ENCODE results near the gene OSTC.

OSTC gene

DNA sequence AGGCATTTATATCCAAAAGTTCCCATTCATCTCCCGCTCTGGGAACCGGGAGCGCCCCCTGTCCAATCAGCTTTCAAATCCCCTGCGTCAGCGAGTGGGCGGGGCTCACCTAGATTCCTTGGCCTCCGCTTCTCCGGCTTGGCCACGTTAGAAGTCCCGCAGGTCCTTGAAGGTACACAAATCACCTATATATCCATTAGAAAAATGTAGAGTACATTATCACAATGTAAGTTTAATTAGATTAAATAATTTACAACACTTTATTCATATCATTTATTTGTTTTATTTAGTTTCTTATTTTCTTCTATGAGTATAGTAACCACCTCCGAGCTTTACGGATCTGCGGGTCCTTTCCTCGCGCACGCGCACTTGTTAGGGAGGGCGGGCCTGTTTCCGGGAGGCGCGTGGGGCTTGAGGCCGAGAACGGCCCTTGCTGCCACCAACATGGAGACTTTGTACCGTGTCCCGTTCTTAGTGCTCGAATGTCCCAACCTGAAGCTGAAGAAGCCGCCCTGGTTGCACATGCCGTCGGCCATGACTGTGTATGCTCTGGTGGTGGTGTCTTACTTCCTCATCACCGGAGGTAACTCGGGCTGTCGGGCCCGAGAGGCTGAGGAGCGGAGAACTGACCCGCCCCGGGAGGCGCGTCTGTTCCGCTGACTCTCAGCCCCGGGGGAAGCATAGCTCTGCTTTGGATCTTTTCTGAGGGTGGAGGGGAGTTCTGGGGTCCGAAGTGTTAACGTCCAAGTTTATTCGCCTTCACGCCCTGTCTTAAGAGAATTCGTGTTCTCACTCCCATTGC is at the start of gene OSTC:
Gene OSTC (plus strand): TSS at position 388 of the 802 bp plus-strand sequence. CDS start 57 bp downstream, at position 445.
- peak; percentile 88 to 89 for DNase-seq (ENCODE audit: low read depth in 2 of 2)

DNA sequence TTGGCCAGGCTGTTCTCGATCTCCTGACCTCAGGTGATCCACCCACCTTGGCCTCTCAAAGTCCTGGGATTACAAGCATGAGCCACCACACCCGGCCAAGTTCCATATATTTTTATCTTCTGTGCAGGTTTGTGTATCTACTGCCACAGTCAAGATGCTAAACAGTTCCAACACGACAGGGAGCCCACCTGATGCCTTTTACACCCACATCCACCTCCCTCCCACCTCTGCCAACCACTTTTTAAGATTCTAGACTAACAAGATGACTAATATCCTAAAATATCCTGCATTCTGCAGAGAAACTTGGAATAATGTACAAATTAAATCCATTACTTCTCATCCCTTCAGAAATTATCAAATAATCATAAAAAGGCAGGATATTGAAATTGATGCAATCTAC is 49.3 kb upstream of the OSTC start:
- no peak for DNase-seq (ENCODE audit: low read depth in 2 of 2)

GRCh38 chr4:108601532-108601931 is 48.9 kb upstream of the OSTC start:
- DNase-seq (ENCODE audit: low read depth in 2 of 2) = no peak

- DNase-seq (ENCODE audit: low read depth in 2 of 2) = no peak
Observed at GRCh38 chr4:108602163-108602562, 48.2 kb upstream of the OSTC start.

GRCh38 chr4:108607079-108607815 is 43.2 kb upstream of the OSTC start:
- no peak for DNase-seq (ENCODE audit: low read depth in 2 of 2)

GRCh38 chr4:108611365-108611764 is 39.0 kb upstream of the OSTC start:
- DNase-seq (ENCODE audit: low read depth in 2 of 2) = no peak

DNA sequence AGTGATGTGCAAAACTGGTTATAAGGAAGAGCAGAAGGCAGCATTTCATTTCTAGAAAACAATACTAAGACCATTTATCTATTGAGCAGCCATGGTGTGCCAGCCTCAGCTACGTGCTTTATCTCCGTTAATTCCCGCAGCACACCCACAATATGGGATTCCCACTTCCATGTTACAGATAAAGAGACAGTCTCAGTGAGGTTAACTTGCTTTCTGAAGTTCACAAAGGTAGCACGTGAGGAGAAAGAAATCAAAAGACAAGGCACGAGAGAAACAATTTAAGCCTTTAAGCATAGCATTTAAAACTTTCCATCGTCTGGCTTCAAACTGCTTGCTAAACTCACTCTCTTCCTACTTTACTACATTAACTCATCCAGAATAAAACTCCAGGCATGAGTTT is 38.0 kb upstream of the OSTC start:
- no peak for DNase-seq (ENCODE audit: low read depth in 2 of 2)

- peak in 1 of 2 donors; percentile 18 for DNase-seq (ENCODE audit: low read depth in 2 of 2)
Observed at GRCh38 chr4:108619372-108620100, 30.9 kb upstream of the OSTC start.

DNA sequence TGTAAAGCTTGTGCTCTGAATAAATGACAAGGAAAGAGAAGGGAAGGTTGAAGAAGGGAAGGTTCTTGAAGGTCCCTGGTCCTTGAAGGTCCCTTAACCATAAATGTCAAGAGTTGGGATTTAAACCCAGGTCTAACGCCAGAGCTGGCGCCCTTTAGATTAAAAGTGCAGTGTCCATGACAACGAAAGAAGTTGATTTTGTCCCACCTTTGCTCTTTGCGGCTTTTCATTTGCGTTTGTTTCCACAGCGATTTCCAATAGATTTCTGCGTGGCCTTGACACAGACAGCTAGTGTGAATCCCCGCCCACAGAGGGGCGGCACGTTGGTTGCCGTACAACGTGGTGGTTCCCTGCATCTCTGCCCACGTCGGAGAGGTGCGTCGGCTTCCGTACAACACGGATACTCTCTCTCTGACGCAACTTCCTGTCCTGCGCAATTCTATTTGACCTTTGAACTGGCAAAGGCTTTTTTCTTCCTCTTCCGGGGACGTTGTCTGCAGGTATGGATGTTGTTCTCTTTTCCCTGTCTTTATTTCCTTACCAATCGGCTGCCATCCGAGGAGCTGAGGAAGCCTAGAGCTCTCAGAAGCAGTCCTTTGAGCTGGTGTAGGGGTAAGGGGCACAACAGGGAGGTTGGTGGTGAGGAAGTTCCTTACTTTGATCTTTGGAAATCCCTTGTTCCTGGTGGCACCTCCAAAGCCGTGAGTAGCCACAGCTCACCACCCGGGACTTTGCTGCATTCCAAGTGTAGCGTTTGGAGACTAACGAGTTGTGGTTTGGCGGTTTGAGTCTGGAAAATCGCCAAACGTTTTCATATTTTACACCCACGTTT is 30.1 kb upstream of the OSTC start, which contains the start of gene RPL34:
Gene RPL34 (plus strand): TSS at position 476 of the 832 bp plus-strand sequence. CDS start 1,384 bp downstream, outside the sequence.
- peak; percentile 91 to 95 for DNase-seq (ENCODE audit: low read depth in 2 of 2)

GRCh38 chr4:108620933-108621905 is 29.2 kb upstream of the OSTC start:
- no peak for DNase-seq (ENCODE audit: low read depth in 2 of 2)

- no peak for DNase-seq (ENCODE audit: low read depth in 2 of 2)
Observed at GRCh38 chr4:108622022-108622421, 28.4 kb upstream of the OSTC start.

DNA sequence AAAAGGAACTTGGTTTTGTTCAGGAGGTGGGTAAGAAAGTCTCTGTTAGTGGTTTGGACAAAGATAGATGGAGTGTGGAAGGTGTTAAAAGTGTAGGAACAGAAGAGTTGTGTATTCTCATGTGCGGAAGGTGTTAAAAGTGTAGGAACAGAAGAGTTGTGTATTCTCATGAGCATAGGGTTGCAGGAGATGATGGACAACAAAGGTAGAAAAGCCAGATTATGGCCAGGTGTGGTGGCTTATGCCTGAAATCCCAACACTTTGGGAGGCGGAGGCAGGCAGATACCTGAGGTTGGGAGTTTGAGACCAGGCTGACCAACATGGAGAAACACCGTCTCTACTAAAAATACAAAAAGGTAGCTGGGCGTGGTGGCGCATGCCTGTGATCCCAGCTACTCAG is 27.6 kb upstream of the OSTC start:
- no peak for DNase-seq (ENCODE audit: low read depth in 2 of 2)

DNA sequence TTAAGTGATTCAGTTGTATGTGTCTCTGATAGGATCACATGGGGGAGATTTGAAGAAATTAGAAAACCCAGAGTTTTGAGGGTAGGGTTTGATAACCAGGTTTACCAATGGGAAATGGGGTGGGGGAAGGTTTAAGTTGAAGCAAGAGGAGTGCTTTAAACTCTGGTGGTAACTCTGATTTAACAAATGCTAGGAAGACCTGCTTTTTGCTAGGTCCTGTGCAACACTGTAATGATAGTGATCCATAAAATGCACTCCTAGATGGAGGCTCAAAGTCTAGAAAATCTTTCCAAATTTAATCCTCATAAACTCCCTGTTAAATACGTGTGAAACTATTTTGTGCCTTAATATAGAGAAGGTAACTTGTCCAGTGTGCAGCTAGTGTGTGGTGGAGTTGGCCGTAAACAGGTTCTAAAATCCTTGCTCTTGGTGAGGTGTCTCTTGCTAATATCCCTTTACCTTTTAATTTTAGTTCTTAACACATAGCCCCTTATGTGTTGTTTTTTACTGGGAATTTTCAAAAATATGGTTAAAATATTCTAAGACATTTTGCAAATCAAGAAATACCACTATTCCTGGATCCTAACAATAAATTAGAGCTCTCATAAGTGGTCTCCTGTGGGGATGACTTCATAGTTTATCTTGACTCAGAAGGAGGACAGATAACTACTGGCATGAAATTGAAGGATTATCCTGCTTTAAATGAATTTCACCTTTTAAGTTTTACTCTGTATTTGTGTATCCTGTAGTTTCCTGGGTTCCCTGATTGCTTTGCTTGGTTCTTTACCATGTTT is 25.9 kb upstream of the OSTC start:
- DNase-seq (ENCODE audit: low read depth in 2 of 2) = no peak

- no peak for DNase-seq (ENCODE audit: low read depth in 2 of 2)
Observed at GRCh38 chr4:108626056-108626455, 24.3 kb upstream of the OSTC start.

DNA sequence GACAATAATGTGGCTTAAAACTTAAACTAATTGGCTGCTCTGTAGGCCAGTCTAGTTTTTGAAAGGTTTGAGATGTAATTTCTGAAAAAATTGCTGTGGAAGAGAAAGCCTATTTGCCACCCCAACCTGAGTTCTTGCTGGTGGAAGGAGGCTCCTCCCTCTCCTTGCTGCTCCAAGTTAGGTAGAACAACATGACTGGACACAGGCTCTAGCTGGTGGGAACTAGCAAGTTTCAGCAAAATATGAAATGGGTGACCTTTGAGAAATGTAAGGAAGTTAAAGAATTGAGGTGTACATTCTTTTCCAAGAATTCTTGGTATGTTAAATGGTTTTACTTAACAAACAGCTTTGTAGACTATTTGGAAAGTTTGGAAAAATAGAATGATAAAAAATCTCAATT is 22.0 kb upstream of the OSTC start:
- DNase-seq (ENCODE audit: low read depth in 2 of 2) = no peak

- DNase-seq (ENCODE audit: low read depth in 2 of 2) = no peak
Observed at GRCh38 chr4:108635070-108635655, 15.2 kb upstream of the OSTC start.

GRCh38 chr4:108636246-108636645 is 14.2 kb upstream of the OSTC start:
- DNase-seq (ENCODE audit: low read depth in 2 of 2) = no peak

- no peak for DNase-seq (ENCODE audit: low read depth in 2 of 2)
Observed at GRCh38 chr4:108637856-108638255, 12.5 kb upstream of the OSTC start.

GRCh38 chr4:108644237-108644636 is 6.2 kb upstream of the OSTC start:
- DNase-seq (ENCODE audit: low read depth in 2 of 2) = no peak

All from activated CD4-positive, alpha-beta T cell treated with anti-CD3 and anti-CD28 coated beads for 24 hours (primary cell).